ENCODE data around the gene CLASRP. TPM values are rescaled to one million over a fixed set of nuclear protein-coding genes. Genes with fewer than 3 reads are reported as not detected.
A peak's percentile ranks its signal among the peaks of the same experiment; 100 is the strongest.

CLASRP gene
- total RNA-seq, 1 experiment from 2014 or later = 88.0 TPM

GRCh38 chr19:45091031-45091923, 52.4 kb downstream of the CLASRP start (continued):
- no peak for TF ChIP-seq PREB (CRISPR knock-in tag; IDR thresholded peaks at IDR 0.05; ENCODE audit: borderline replicate concordance)
- TF ChIP-seq ZNF232 (CRISPR knock-in tag; IDR thresholded peaks at IDR 0.05) = 0 out of 2 replicates have a peak, but pooled peaks have one; percentile 55
- TF ChIP-seq ZNF425 (CRISPR knock-in tag; conservative IDR thresholded peaks at IDR 0.05) = no peak
- peak; percentile 36; the same call in 1 of the 2 replicates for TF ChIP-seq TEAD1 (CRISPR knock-in tag; IDR thresholded peaks at IDR 0.05)
- peak; percentile 89 for TF ChIP-seq USF1 (CRISPR knock-in tag; IDR thresholded peaks at IDR 0.05)
- no peak for TF ChIP-seq NFYB (CRISPR knock-in tag; conservative IDR thresholded peaks at IDR 0.05; ENCODE audit: low read depth)
- 0 out of 2 replicates have a peak, but pooled peaks have one; percentile 15 for TF ChIP-seq CREB1 (CRISPR knock-in tag; IDR thresholded peaks at IDR 0.05)
- peak; percentile 71; the same call in 1 of the 2 replicates for TF ChIP-seq FOXP1 (CRISPR knock-in tag; IDR thresholded peaks at IDR 0.05; ENCODE audit: borderline replicate concordance)
- peak; percentile 60 for TF ChIP-seq FOXK1 (CRISPR knock-in tag; IDR thresholded peaks at IDR 0.05)
- no peak for TF ChIP-seq MLX (CRISPR knock-in tag; IDR thresholded peaks at IDR 0.05)
- 0 out of 2 replicates have a peak, but pooled peaks have one; percentile 18 for TF ChIP-seq ESRRA (CRISPR knock-in tag; IDR thresholded peaks at IDR 0.05; ENCODE audit: borderline replicate concordance)
- no peak for TF ChIP-seq OVOL2 (CRISPR knock-in tag; IDR thresholded peaks at IDR 0.05; ENCODE audit: borderline replicate concordance)
- 0 out of 2 replicates have a peak, but pooled peaks have one; percentile 60 for TF ChIP-seq ZMAT4 (CRISPR knock-in tag; IDR thresholded peaks at IDR 0.05)
- no peak for TF ChIP-seq ERG (CRISPR knock-in tag; IDR thresholded peaks at IDR 0.05)
- TF ChIP-seq NR1H2 (CRISPR knock-in tag; IDR thresholded peaks at IDR 0.05) = no peak
- peak; percentile 52; the same call in 1 of the 2 replicates for TF ChIP-seq E2F5 (CRISPR knock-in tag; IDR thresholded peaks at IDR 0.05)
- no peak; the same call in 1 of the 2 replicates for TF ChIP-seq ARID4B (CRISPR knock-in tag; IDR thresholded peaks at IDR 0.05; ENCODE audit: borderline replicate concordance)
